Renal cortex interstitium (tissue), 11 donors: ENCODE results near the gene SLC25A18. TPM values are rescaled to one million over a fixed set of nuclear protein-coding genes. Genes with fewer than 3 reads are reported as not detected.
"Not testable (repeated sequence)": the region's sequence is repeated elsewhere in the genome, so short reads cannot be mapped to it uniquely, and the experiment has no call there.

Source experiments
- DNase-seq, 11 donors: peaks; one replicate each; pipeline ENCODE4 v3.0.0-alpha.2; 2013; ENCODE audit warnings: low read depth in 9 of 11, low spot score in 4 of 11; ENCODE audit errors: extremely low read depth in 1 of 11
- polyA plus RNA-seq, 3 donors: library from polyadenylated mRNA; unstranded; fragments of 120-200 nt; gene quantifications; one replicate each; pipeline ENCODE4 v1.2.1, GENCODE V29; 2013; ENCODE audit not compliant: insufficient read length in 3 of 3

Gene SLC25A18
- polyA plus RNA-seq, 3 donors = 1.5 to 1.9 (median 1.6) TPM

GRCh38 chr22:17596226-17596625, 32.9 kb downstream of the SLC25A18 start:
- DNase-seq = no peak

GRCh38 chr22:17597217-17597616, 33.9 kb downstream of the SLC25A18 start:
- no peak for DNase-seq

- DNase-seq = no peak
Measured at GRCh38 chr22:17598318-17598717, 35.0 kb downstream of the SLC25A18 start.

- peak in 1 of 11 donors; percentile 21 for DNase-seq
Measured at GRCh38 chr22:17601031-17601430, 37.7 kb downstream of the SLC25A18 start.

- DNase-seq = no peak
Measured at GRCh38 chr22:17603668-17604067, 40.4 kb downstream of the SLC25A18 start.

- no peak for DNase-seq
Measured at GRCh38 chr22:17606496-17606895, 43.2 kb downstream of the SLC25A18 start.

GRCh38 chr22:17607891-17608521, 44.7 kb downstream of the SLC25A18 start:
- DNase-seq = no peak

- no peak for DNase-seq
Measured at GRCh38 chr22:17612057-17612456, 48.8 kb downstream of the SLC25A18 start.

GRCh38 chr22:17613280-17613679, 50.0 kb downstream of the SLC25A18 start:
- no peak for DNase-seq

- no peak for DNase-seq
Measured at GRCh38 chr22:17627961-17628405, 64.7 kb downstream of the SLC25A18 start.

- peak; percentile 88 to 96 (median 94) for DNase-seq
Measured at GRCh38 chr22:17628406-17629172, 65.3 kb downstream of the SLC25A18 start, which contains the start of gene ATP6V1E1. TSS of gene ATP6V1E1 (minus strand) at chr22:17628749. CDS start at chr22:17628635, 114 bp downstream.

GRCh38 chr22:17629173-17629489, 65.8 kb downstream of the SLC25A18 start:
- no peak for DNase-seq

GRCh38 chr22:17629641-17630040, 66.3 kb downstream of the SLC25A18 start:
- no peak for DNase-seq

GRCh38 chr22:17631076-17631565, 67.8 kb downstream of the SLC25A18 start:
- DNase-seq = no peak

GRCh38 chr22:17633217-17633997, 70.1 kb downstream of the SLC25A18 start:
- DNase-seq = no peak

- no peak for DNase-seq
Measured at GRCh38 chr22:17633998-17634323, 70.7 kb downstream of the SLC25A18 start.

- no peak for DNase-seq
Measured at GRCh38 chr22:17634696-17635095, 71.4 kb downstream of the SLC25A18 start.

- DNase-seq = not testable (repeated sequence)
Measured at GRCh38 chr22:17636850-17637249, 73.6 kb downstream of the SLC25A18 start.

GRCh38 chr22:17637490-17638181, 74.3 kb downstream of the SLC25A18 start:
- no peak for DNase-seq

GRCh38 chr22:17638182-17638431, 74.8 kb downstream of the SLC25A18 start:
- DNase-seq = no peak
